NCI-H2029 (cell line): ENCODE data around the gene RHD.
"Not testable (repeated sequence)": the region's sequence is repeated elsewhere in the genome, so short reads cannot be mapped to it uniquely, and the experiment has no call there.

ENCODE experiments used
- DNase-seq: peaks from one replicate; lab custom pipeline; 2025; lab: John Stamatoyannopoulos, UW

RHD gene

GRCh38 chr1:25257196-25257595 is 15.1 kb upstream of the RHD start:
- DNase-seq = no peak

- not testable (repeated sequence) for DNase-seq
Measured at GRCh38 chr1:25259813-25260212, 12.5 kb upstream of the RHD start.

GRCh38 chr1:25260336-25260735 is 12.0 kb upstream of the RHD start:
- DNase-seq = not testable (repeated sequence)

- DNase-seq = not testable (repeated sequence)
Measured at GRCh38 chr1:25266554-25267287, 5.6 kb upstream of the RHD start.

GRCh38 chr1:25267288-25268142 is 4.8 kb upstream of the RHD start:
- peak; percentile 39 for DNase-seq

- DNase-seq = not testable (repeated sequence)
Measured at GRCh38 chr1:25268143-25268760, 4.1 kb upstream of the RHD start.

- DNase-seq = not testable (repeated sequence)
Measured at GRCh38 chr1:25275648-25276047, 3.3 kb downstream of the RHD start.

- DNase-seq = not testable (repeated sequence)
Measured at GRCh38 chr1:25277295-25277694, 5.0 kb downstream of the RHD start.

GRCh38 chr1:25278358-25278757 is 6.0 kb downstream of the RHD start:
- DNase-seq = not testable (repeated sequence)

- not testable (repeated sequence) for DNase-seq
Measured at GRCh38 chr1:25278790-25279189, 6.5 kb downstream of the RHD start.

- DNase-seq = not testable (repeated sequence)
Measured at GRCh38 chr1:25279693-25280111, 7.4 kb downstream of the RHD start.

- not testable (repeated sequence) for DNase-seq
Measured at GRCh38 chr1:25285862-25286261, 13.6 kb downstream of the RHD start.

GRCh38 chr1:25287164-25287563 is 14.9 kb downstream of the RHD start:
- not testable (repeated sequence) for DNase-seq

- DNase-seq = not testable (repeated sequence)
Measured at GRCh38 chr1:25288573-25289101, 16.3 kb downstream of the RHD start.

- not testable (repeated sequence) for DNase-seq
Measured at GRCh38 chr1:25290043-25290442, 17.7 kb downstream of the RHD start.

- not testable (repeated sequence) for DNase-seq
Measured at GRCh38 chr1:25293426-25293825, 21.1 kb downstream of the RHD start.

- DNase-seq = not testable (repeated sequence)
Measured at GRCh38 chr1:25294889-25295826, 22.8 kb downstream of the RHD start.

- not testable (repeated sequence) for DNase-seq
Measured at GRCh38 chr1:25296501-25296900, 24.2 kb downstream of the RHD start.

- not testable (repeated sequence) for DNase-seq
Measured at GRCh38 chr1:25300729-25301128, 28.4 kb downstream of the RHD start.

- DNase-seq = not testable (repeated sequence)
Measured at GRCh38 chr1:25302330-25302729, 30.0 kb downstream of the RHD start.

GRCh38 chr1:25304936-25305335 is 32.6 kb downstream of the RHD start:
- not testable (repeated sequence) for DNase-seq
